HL-60 (cell line): ENCODE results near the gene MLYCD.

Source experiments
- CTCF ChIP-seq: IDR thresholded peaks from one replicate; pipeline ENCODE4 v1.5.1; 2011; ENCODE audit warnings: low read length, control low read depth, inconsistent platforms; ENCODE audit not compliant: insufficient read depth
- GABPA ChIP-seq: IDR thresholded peaks from 2 replicates; pipeline ENCODE4 v1.6.1; 2012; ENCODE audit warnings: low read depth
- POLR2AphosphoS5 ChIP-seq: IDR thresholded peaks from 2 replicates; pipeline ENCODE4 v1.6.1; 2012; ENCODE audit warnings: low read depth
- SPI1 ChIP-seq: IDR thresholded peaks from 2 replicates; pipeline ENCODE4 v1.6.1; 2012; ENCODE audit warnings: low read depth, mild to moderate bottlenecking, borderline replicate concordance

- TF ChIP-seq CTCF (no peak), POLR2AphosphoS5 (no peak), GABPA (no peak), SPI1 (no peak)
Observed at GRCh38 chr16:83915491-83915890, 16.6 kb downstream of the MLYCD start.
